Measurements from ENCODE around the gene GARIN3. TPM values are rescaled to one million over a fixed set of nuclear protein-coding genes. Genes with fewer than 3 reads are reported as not detected.

The GARIN3 gene
- total RNA-seq, 2 donors from 2014 or later = not detected

DNA sequence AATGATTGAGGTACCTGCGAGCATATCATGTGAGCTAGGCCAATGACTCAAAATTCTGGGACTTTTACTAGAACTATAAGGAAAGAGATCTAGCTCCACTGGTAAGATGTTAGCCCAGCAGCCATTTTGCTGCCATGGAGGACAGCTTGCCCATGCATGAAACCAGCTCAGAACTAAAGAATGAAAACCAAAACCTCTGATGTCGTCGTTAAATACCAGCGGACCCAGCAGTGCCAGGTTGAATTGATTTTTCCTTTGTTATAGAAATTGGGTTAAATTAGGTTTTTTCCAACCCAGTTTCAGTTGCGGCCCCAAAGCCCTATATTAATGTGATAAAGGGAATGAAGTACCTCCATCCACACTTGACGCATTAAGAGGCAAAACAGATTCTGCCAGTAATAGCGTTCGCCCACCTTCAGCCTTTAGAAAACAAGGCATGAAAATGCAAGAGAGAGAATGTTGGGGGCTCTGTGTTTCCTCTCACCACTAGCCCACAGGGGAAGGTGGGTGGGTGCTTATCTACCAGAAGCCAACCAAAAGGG, 9.1 kb upstream of the GARIN3 start:
- Histone ChIP-seq H3K27ac (no peak overlapping the region), H3K9me3 (no peaks in the 10 kb centered on the region), H3K4me3 (no peak overlapping the region), H3K27me3 (replicated peaks; ENCODE audit: insufficient read depth) (no peaks in the 10 kb centered on the region), H3K36me3 (no peaks in the 10 kb centered on the region), H3K4me1 (ENCODE audit: control insufficient read depth in 1 of 2, low read depth in 2 of 2) (no peaks in the 10 kb centered on the region)
- ATAC-seq (ENCODE audit: insufficient number of reproducible peaks, low FRiP score, low read depth) (no peak), DNase-seq (ENCODE audit: low spot score) (no peak)
- TF ChIP-seq, protein P1, sequence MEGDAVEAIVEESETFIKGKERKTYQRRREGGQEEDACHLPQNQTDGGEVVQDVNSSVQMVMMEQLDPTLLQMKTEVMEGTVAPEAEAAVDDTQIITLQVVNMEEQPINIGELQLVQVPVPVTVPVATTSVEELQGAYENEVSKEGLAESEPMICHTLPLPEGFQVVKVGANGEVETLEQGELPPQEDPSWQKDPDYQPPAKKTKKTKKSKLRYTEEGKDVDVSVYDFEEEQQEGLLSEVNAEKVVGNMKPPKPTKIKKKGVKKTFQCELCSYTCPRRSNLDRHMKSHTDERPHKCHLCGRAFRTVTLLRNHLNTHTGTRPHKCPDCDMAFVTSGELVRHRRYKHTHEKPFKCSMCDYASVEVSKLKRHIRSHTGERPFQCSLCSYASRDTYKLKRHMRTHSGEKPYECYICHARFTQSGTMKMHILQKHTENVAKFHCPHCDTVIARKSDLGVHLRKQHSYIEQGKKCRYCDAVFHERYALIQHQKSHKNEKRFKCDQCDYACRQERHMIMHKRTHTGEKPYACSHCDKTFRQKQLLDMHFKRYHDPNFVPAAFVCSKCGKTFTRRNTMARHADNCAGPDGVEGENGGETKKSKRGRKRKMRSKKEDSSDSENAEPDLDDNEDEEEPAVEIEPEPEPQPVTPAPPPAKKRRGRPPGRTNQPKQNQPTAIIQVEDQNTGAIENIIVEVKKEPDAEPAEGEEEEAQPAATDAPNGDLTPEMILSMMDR (IDR thresholded peaks at IDR 0.05) = no peak

DNA sequence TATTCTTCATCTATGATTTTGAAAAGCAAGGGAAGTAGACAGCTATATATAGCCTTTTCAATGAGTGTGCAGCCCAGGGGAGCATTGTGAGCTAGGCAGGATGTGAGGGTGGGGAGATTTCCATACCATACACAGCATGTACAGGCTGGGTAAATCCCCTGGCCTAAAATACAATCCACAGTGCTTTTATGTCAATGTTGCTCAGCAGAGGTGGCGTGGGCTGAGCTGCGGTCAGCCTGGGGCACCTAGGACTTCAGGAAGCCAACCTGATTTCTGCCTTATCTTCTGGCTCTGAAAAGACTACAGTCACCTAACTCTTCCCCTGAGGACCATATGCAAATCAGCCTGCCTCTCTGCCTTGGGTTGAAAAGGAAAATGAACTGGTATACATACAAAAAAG, 6.3 kb upstream of the GARIN3 start:
- Histone ChIP-seq H3K9me3 (no peaks in the 10 kb centered on the region), H3K4me3 (no peak overlapping the region), H3K27ac (no peak overlapping the region), H3K4me1 (ENCODE audit: control insufficient read depth in 1 of 2, low read depth in 2 of 2) (no peaks in the 10 kb centered on the region), H3K36me3 (no peaks in the 10 kb centered on the region), H3K27me3 (replicated peaks; ENCODE audit: insufficient read depth) (no peaks in the 10 kb centered on the region)
- TF ChIP-seq, protein P1 (IDR thresholded peaks at IDR 0.05) = no peak
- ATAC-seq (ENCODE audit: insufficient number of reproducible peaks, low FRiP score, low read depth) = no peak
- no peak for DNase-seq (ENCODE audit: low spot score)

DNA sequence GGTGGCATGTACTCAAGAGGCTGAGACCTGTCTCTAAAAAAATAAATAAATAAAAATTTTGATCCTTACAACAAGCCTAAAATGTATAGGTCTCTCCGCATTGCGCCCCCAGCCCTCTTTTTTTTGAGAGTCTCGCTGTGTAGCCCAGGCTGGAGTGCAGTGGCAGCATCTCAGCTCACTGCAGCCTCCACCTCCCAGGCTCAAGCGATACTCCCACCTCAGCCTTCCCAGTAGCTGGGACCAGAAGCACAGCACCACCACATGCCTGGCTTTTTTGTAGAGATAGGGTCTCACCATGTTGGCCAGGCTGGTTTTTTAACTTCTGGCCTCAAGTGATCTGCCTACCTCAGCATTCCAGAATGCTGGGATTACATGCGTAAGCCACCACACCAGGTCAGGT, 2.2 kb upstream of the GARIN3 start:
- no peaks in the 10 kb centered on the region for H3K36me3 ChIP-seq
- no peaks in the 10 kb centered on the region for H3K27me3 ChIP-seq (replicated peaks; ENCODE audit: insufficient read depth)
- TF ChIP-seq, protein P1 (IDR thresholded peaks at IDR 0.05) = no peak
- H3K4me3 ChIP-seq = no peak overlapping the region
- ATAC-seq (ENCODE audit: insufficient number of reproducible peaks, low FRiP score, low read depth) (no peak), DNase-seq (ENCODE audit: low spot score) (no peak)
- no peaks in the 10 kb centered on the region for H3K9me3 ChIP-seq
- H3K27ac ChIP-seq = no peak overlapping the region
- H3K4me1 ChIP-seq (ENCODE audit: control insufficient read depth in 1 of 2, low read depth in 2 of 2) = no peaks in the 10 kb centered on the region

- Histone ChIP-seq H3K4me3 (no peak overlapping the region), H3K36me3 (no peaks in the 10 kb centered on the region), H3K4me1 (ENCODE audit: control insufficient read depth in 1 of 2, low read depth in 2 of 2) (no peaks in the 10 kb centered on the region), H3K9me3 (no peaks in the 10 kb centered on the region), H3K27me3 (replicated peaks; ENCODE audit: insufficient read depth) (no peaks in the 10 kb centered on the region), H3K27ac (no peak overlapping the region)
- ATAC-seq (ENCODE audit: insufficient number of reproducible peaks, low FRiP score, low read depth) = no peak
- DNase-seq (ENCODE audit: low spot score) = no peak
- TF ChIP-seq, protein P1 (IDR thresholded peaks at IDR 0.05) = no peak
These were observed 1.2 kb upstream of the GARIN3 start for GRCh38 chr5:157167214-157167621.

- Histone ChIP-seq H3K27ac (no peak overlapping the region), H3K9me3 (no peaks in the 10 kb centered on the region), H3K4me1 (ENCODE audit: control insufficient read depth in 1 of 2, low read depth in 2 of 2) (no peaks in the 10 kb centered on the region), H3K27me3 (replicated peaks; ENCODE audit: insufficient read depth) (no peaks in the 10 kb centered on the region), H3K36me3 (no peaks in the 10 kb centered on the region), H3K4me3 (no peak overlapping the region)
- ATAC-seq (ENCODE audit: insufficient number of reproducible peaks, low FRiP score, low read depth) (no peak), DNase-seq (ENCODE audit: low spot score) (no peak)
- TF ChIP-seq, protein P1 (IDR thresholded peaks at IDR 0.05) = no peak
These were observed 396 bp downstream of the GARIN3 start for GRCh38 chr5:157165668-157166067.

All from thoracic aorta (tissue), 2 donors.